Testis (tissue), 2 donors: ENCODE data around the gene OST4.

Experiments
- POLR2A ChIP-seq: fragments of 450-650 bp; IDR thresholded peaks from one replicate; pipeline ENCODE4 v1.6.1; 2017; ENCODE audit warnings: antibody characterized with exemption, mild to moderate bottlenecking, moderate library complexity
- TF ChIP-seq, protein P1 (sequence below), 3 experiments: fragments of 450-650 bp in 2 of 3; fragments of 200-600 bp in 1 of 3; sonication (generic) in 1 of 3; IDR thresholded peaks; one replicate each; pipeline ENCODE4 v1.5.1; 2016 to 2019; ENCODE audit warnings: antibody characterized with exemption in 3 of 3, mild to moderate bottlenecking in 2 of 3, moderate library complexity in 1 of 3

DNA sequence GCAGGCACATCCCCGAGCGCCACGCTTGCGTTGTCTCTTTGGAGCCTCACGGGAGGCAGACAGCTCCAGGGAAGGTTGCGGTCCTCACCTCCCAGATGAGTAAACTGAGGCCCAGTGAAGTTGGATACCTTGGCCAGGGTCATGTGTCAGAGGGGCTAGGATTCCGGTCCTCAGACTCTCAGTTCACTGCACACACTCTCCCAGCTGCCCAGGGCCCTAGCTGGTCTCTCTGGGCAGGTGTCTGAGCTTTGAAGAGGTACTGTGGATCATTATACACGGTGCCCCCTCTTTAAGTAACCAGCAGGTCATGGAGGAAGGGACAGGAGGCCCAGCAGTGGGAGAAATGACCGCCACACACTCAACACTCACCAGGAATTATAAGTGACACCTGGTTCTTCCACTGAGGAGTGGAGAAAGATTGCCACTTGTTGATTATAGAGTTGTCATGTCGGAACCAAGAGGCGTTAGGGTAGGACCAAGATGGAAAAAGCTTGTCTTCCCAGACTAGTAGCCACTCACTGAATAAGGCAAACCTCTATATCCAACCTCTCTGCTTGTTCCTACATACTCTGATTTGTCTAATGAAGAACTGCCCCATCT, 38.1 kb downstream of the OST4 start:
- TF ChIP-seq, protein P1, sequence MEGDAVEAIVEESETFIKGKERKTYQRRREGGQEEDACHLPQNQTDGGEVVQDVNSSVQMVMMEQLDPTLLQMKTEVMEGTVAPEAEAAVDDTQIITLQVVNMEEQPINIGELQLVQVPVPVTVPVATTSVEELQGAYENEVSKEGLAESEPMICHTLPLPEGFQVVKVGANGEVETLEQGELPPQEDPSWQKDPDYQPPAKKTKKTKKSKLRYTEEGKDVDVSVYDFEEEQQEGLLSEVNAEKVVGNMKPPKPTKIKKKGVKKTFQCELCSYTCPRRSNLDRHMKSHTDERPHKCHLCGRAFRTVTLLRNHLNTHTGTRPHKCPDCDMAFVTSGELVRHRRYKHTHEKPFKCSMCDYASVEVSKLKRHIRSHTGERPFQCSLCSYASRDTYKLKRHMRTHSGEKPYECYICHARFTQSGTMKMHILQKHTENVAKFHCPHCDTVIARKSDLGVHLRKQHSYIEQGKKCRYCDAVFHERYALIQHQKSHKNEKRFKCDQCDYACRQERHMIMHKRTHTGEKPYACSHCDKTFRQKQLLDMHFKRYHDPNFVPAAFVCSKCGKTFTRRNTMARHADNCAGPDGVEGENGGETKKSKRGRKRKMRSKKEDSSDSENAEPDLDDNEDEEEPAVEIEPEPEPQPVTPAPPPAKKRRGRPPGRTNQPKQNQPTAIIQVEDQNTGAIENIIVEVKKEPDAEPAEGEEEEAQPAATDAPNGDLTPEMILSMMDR (IDR thresholded peaks at IDR 0.05) = no peak
- TF ChIP-seq POLR2A = no peak
